HG02981 (cell line): ENCODE measurements around the gene ZDHHC18.

ENCODE experiments used
- ATAC-seq: cut with Tn5 transposase; IDR thresholded peaks from one replicate; pipeline ENCODE4 v1.9.1; 2021; ENCODE audit warnings: mild to moderate bottlenecking, moderate library complexity; ENCODE audit not compliant: unreplicated experiment

ZDHHC18 gene

DNA sequence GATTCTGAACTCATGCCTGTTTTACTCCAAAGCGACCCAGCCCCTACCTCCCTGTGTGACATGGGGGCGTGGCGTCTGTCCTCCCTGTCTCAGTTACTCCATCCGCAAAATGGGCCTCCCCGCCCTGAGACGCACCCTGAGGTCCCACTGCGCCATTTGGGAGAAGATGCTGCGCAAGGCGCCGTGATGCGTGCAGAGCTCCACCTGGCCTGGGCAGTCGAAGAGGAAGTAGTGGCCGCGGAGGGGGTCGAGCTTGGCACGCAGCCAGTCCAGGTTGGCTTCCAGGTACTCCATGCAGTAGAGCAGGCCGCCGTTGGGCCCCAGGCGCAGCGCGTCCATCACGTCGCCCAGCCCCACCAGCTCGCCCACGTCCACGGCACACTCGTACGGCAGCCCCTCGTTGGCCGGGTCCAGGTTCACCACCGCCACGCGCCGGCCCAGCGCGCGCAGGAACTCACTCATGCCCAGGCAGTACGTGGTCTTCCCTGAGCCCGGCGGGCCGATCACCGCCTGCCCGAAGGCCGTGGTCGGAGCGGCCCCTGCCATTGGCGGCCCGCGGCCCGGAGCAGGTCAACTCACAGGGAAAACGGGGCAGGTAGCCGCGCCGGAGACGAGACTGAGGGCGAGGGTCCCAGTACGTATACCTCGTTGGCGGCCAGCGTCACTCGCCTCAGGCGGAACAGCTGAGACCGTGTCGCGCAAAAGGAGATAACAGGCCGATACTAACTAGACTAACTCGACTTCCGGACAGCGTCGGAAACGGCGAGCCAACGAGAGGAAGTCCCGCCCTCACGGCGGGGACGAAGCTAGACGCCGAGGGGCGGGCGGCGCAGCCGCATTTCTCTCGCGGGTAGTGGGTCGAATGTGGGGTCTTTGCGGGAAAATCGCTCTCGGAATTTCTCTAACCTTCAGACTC is 63.3 kb downstream of the ZDHHC18 start, which contains the start of gene GPN2:
TSS of gene GPN2 (minus strand) at position 733 of the 916 bp plus-strand sequence. CDS start at position 546, 187 bp downstream.
- peak; percentile 88 for ATAC-seq

DNA sequence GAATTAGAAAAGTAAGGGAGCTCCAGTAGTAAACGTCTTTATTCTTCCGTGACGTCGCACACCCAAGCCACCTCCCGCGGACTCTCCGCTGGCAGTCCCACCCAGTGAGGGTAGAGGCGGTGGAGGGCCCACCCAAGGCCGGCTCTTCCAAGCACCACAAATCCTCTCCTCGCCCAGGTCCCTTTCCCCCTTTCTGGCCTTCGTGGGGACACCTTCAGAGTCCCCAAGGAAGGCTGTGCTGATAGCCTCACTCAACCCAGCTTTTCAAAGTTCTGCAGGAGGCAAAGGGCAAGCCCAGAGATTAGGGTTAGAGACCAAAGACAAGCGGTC is 63.9 kb downstream of the ZDHHC18 start:
- peak; percentile 22 for ATAC-seq

DNA sequence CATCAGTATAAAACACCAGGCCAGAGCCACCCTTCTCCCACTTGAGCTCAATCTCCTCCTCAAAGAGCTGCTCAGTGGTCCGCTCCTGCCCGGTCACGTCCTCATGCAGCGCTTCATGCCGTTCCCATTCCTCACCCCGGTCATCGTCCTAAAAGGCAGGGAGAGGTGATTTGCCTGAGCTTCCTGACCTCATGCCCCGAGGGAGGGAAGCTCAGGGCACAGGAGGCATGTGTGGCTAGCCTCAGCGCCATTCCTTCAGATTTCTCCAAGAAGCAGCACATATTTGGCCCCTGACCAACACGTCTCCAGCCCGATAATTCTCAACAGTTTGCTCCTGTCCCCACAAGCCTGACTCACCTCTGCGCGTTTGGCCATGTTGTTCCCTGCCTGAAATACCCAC is 67.8 kb downstream of the ZDHHC18 start:
- no peak for ATAC-seq

DNA sequence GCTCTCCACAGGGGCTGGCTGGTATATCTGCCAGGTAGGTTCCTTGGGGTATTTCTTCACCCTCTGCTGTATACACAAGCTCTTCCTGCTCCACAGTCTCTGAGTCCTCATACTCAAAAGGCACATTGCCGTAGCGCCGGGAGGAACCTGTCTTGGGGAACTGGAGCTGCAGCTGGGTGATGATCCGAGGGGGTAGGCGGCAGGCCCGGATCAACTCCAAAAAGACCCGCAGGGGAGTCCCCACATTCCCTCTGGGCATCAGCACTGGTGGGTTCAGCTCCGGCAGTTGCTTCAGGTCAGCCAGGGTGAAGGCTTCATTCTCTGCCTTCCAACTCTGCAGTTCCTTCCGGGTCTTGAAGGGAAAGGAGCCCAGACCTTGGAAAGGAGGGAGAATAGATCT is 70.9 kb downstream of the ZDHHC18 start:
- no peak for ATAC-seq

DNA sequence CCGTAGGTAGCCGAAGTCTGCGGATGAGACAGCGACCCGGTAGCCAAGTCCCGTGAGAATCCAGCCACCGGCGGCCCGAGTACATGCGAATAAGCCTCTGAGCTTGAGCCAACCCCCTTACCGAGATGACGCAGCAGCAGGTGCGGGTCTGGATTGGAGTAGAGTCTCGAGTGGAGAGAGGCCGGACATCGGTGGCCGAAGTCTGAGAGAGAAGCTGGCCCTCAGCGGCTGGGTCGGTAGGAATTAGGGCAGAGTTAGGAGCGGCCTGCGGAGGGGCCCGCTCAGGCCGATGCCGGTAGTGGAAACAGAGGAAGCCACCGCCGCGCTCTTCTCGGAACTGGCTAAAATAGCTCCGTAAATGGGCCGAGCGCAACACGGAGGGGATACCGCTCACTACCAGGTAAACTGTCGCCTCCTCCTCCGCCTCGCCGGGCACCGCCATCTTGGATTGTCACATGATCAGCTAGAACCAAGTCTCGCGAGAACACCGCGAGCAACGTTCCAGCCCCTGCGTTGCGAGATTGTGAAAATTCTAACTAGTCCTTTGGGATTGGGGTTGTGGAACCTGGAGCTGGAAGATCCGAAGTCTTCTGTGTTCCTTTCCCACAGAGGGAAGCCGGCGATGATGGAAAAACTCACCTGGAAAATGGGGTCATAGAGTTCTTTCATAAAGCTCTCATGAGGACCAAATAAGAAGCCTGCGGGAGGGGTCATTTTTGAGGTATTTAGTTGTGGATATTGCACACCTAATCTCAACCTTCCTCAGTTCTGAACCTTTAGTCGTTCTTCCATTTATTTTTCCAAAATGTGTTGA is 73.7 kb downstream of the ZDHHC18 start, which contains the start of gene GPATCH3:
TSS of gene GPATCH3 (minus strand) at position 467 of the 814 bp plus-strand sequence. CDS start at position 442, 25 bp downstream.
- no peak for ATAC-seq

DNA sequence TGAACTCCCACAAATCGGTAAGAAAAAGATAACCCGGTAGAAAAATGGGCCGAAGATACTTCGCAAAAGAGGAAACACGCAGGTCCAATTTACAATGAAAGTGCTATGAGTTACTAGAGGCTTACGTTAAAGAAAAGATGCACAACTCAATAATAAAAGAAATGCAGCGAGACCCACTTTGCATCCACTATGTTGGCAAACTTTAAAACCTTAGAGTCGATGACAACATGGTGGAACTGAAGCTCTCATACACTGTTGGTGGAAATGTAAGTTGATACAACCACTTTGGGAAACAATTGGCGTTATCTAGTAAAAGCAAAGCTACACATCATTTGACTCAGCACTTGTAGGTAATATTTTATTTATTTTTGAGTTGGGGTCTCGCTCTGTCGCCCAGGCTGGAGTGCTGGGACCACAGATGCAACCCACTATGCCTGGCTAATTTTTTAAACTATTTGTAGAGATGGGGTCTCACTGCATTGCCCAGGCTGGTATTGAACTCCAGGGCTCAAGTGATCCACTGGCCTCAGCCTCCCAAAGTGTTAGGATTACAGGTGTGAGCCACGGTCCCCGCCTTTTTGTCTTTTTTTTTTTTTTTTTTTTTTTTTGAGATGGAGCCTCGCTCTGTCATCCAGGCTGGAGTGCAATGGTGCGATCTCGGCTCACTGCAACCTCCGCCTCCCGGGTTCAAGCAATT is 74.5 kb downstream of the ZDHHC18 start:
- no peak for ATAC-seq
